ENCODE results near the gene LIPC.

The LIPC gene

GRCh38 chr15:58548308-58549012 lies 116.7 kb downstream of the LIPC start:
- peaks cover 17 to 21% of the 10 kb centered on the region in 2 experiments for H3K4me1 ChIP-seq (ENCODE audit: control insufficient read depth in 1 of 2, insufficient read depth in 1 of 2, low read depth in 1 of 2, low read length in 1 of 2)
- H3K27me3 ChIP-seq, result no peaks in the 10 kb centered on the region
- H3K36me3 ChIP-seq, result no peaks in the 10 kb centered on the region
- H3K9me3 ChIP-seq, result no peaks in the 10 kb centered on the region
- no peak overlapping the region for H3K27ac ChIP-seq
- no peak for TF ChIP-seq CTCF (IDR thresholded peaks at IDR 0.05)
- H3K4me3 ChIP-seq (ENCODE audit: low read depth in 1 of 2, low read length in 1 of 2), result no peak overlapping the region

- no peak overlapping the region for H3K4me3 ChIP-seq (ENCODE audit: low read depth in 1 of 2, low read length in 1 of 2)
These were observed 117.4 kb downstream of the LIPC start for GRCh38 chr15:58549013-58549784.

GRCh38 chr15:58549785-58550074 lies 117.9 kb downstream of the LIPC start:
- Histone ChIP-seq H3K4me1 (ENCODE audit: control insufficient read depth in 1 of 2, insufficient read depth in 1 of 2, low read depth in 1 of 2, low read length in 1 of 2) (peaks cover 12 to 15% of the 10 kb centered on the region in 2 experiments), H3K36me3 (no peaks in the 10 kb centered on the region), H3K4me3 (ENCODE audit: low read depth in 1 of 2, low read length in 1 of 2) (no peak overlapping the region), H3K9me3 (no peaks in the 10 kb centered on the region), H3K27me3 (no peaks in the 10 kb centered on the region), H3K27ac (no peak overlapping the region)
- TF ChIP-seq CTCF (IDR thresholded peaks at IDR 0.05), result no peak

More at GRCh38 chr15:58549013-58549784, 117.4 kb downstream of the LIPC start:
- Histone ChIP-seq H3K27me3 (no peaks in the 10 kb centered on the region), H3K36me3 (no peaks in the 10 kb centered on the region), H3K9me3 (no peaks in the 10 kb centered on the region), H3K4me1 (ENCODE audit: control insufficient read depth in 1 of 2, insufficient read depth in 1 of 2, low read depth in 1 of 2, low read length in 1 of 2) (peaks cover 13 to 15% of the 10 kb centered on the region in 2 experiments), H3K27ac (no peak overlapping the region)
- no peak for TF ChIP-seq CTCF (IDR thresholded peaks at IDR 0.05)

GRCh38 chr15:58551084-58551763 lies 119.4 kb downstream of the LIPC start:
- Histone ChIP-seq H3K27me3 (no peaks in the 10 kb centered on the region), H3K27ac (peak overlapping the region; percentile 17)

More at GRCh38 chr15:58551084-58551763, 119.4 kb downstream of the LIPC start:
- Histone ChIP-seq H3K4me3 (ENCODE audit: low read depth in 1 of 2, low read length in 1 of 2) (peak overlapping the region in 1 of 2 experiments; percentile 23), H3K9me3 (no peaks in the 10 kb centered on the region), H3K36me3 (no peaks in the 10 kb centered on the region), H3K4me1 (ENCODE audit: control insufficient read depth in 1 of 2, insufficient read depth in 1 of 2, low read depth in 1 of 2, low read length in 1 of 2) (peaks cover 12 to 15% of the 10 kb centered on the region in 2 experiments)
- no peak for TF ChIP-seq CTCF (IDR thresholded peaks at IDR 0.05)
